PFSK-1 (cell line): ENCODE results near the gene NEK11.

Experiments
- FOXP2 ChIP-seq: optimal IDR thresholded peaks from 2 replicates; pipeline ENCODE3; 2011; ENCODE audit warnings: borderline replicate concordance, control low read depth, inconsistent platforms; ENCODE audit not compliant: insufficient read depth; ENCODE audit errors: extremely low read length, extremely low read depth
- POLR2AphosphoS5 ChIP-seq: IDR thresholded peaks from 2 replicates; pipeline ENCODE4 v1.6.1; 2012; ENCODE audit warnings: low read depth, mild to moderate bottlenecking, control low read depth, low read length, moderate library complexity
- SIN3A ChIP-seq: IDR thresholded peaks from 2 replicates; pipeline ENCODE4 v1.6.1; 2012; ENCODE audit warnings: mild to moderate bottlenecking, low read length, moderate library complexity, borderline replicate concordance; ENCODE audit not compliant: insufficient read depth
- TAF1 ChIP-seq: IDR thresholded peaks from 2 replicates; pipeline ENCODE4 v1.6.1; 2012; ENCODE audit warnings: low read length, control low read depth, borderline replicate concordance; ENCODE audit not compliant: insufficient read depth
- TF ChIP-seq, protein P1 (sequence below), 2 experiments: IDR thresholded peaks; 2 replicates each; pipeline versions ENCODE4 v1.6.1 to v1.8.0; 2011 to 2012; ENCODE audit warnings: low read depth in 2 of 2, low read length in 2 of 2, control low read depth in 1 of 2, inconsistent platforms in 1 of 2, mild to moderate bottlenecking in 1 of 2, moderate library complexity in 1 of 2; ENCODE audit not compliant: insufficient read depth in 1 of 2

NEK11 gene

DNA sequence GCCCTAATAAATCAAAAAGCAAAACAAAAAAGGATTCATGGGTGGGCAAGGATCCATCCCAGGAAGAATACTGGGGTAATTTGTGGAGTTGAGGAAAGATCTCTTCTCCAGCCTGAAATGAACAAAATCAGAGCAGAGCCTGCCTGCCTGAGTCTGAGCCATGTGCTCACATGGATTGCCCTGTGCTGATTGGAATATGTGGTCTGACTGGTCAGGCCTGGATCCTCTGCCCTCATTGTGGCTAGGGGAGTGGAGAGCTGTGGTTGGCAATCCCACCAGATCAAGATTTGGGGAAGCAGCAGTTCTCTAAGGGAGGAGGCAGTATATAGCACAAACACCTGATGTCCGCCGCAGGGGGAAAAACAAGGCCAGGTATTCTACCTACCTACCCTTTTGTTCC lies 348.1 kb downstream of the NEK11 start:
- TF ChIP-seq FOXP2 (no peak), TAF1 (no peak), POLR2AphosphoS5 (no peak)

DNA sequence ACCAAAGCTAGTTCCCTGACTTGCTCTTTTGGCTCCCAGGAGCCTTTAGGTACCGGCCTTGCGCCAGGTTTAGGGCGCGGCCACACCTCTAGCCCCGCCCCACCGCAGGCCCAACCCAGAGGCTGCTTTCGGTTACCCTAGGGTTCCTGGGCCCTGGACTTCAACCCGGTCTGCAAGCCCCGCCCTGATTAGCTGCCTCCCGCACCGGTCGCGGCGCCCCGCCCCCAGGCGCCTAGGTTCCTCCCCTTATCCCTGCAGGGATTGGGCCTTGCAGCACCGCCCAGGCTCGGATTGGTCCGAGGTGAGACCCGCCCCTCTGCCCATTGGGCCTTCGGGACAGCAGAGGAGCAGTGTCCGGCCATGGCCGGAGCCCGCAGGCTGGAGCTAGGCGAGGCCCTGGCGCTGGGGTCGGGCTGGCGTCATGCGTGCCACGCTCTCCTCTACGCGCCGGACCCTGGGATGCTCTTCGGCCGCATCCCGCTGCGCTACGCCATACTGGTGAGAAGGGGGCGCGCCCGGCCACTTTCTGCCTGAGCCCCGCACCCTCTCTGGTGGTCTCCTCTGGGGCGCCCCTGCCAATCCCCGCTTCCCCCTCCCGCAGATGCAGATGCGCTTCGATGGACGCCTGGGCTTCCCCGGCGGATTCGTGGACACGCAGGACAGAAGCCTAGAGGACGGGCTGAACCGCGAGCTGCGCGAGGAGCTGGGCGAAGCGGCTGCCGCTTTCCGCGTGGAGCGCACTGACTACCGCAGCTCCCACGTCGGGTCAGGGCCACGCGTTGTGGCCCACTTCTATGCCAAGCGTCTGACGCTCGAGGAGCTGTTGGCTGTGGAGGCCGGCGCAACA lies 355.0 kb downstream of the NEK11 start, which contains the start of gene NUDT16:
Gene NUDT16 (plus strand): TSS at position 330 of the 847 bp plus-strand sequence. CDS start 31 bp downstream, at position 361.
- TF ChIP-seq FOXP2 (peak; percentile 59), POLR2AphosphoS5 (peak; percentile 83), SIN3A (0 out of 2 replicates have a peak, but pooled peaks have one; percentile 15), TAF1 (peak; percentile 61; the same call in 1 of the 2 replicates)
- TF ChIP-seq, protein P1, sequence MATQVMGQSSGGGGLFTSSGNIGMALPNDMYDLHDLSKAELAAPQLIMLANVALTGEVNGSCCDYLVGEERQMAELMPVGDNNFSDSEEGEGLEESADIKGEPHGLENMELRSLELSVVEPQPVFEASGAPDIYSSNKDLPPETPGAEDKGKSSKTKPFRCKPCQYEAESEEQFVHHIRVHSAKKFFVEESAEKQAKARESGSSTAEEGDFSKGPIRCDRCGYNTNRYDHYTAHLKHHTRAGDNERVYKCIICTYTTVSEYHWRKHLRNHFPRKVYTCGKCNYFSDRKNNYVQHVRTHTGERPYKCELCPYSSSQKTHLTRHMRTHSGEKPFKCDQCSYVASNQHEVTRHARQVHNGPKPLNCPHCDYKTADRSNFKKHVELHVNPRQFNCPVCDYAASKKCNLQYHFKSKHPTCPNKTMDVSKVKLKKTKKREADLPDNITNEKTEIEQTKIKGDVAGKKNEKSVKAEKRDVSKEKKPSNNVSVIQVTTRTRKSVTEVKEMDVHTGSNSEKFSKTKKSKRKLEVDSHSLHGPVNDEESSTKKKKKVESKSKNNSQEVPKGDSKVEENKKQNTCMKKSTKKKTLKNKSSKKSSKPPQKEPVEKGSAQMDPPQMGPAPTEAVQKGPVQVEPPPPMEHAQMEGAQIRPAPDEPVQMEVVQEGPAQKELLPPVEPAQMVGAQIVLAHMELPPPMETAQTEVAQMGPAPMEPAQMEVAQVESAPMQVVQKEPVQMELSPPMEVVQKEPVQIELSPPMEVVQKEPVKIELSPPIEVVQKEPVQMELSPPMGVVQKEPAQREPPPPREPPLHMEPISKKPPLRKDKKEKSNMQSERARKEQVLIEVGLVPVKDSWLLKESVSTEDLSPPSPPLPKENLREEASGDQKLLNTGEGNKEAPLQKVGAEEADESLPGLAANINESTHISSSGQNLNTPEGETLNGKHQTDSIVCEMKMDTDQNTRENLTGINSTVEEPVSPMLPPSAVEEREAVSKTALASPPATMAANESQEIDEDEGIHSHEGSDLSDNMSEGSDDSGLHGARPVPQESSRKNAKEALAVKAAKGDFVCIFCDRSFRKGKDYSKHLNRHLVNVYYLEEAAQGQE (IDR thresholded peaks at IDR 0.05; ENCODE audit: insufficient read depth in 1 of 2, low read depth in 2 of 2, low read length in 2 of 2) = no peak

DNA sequence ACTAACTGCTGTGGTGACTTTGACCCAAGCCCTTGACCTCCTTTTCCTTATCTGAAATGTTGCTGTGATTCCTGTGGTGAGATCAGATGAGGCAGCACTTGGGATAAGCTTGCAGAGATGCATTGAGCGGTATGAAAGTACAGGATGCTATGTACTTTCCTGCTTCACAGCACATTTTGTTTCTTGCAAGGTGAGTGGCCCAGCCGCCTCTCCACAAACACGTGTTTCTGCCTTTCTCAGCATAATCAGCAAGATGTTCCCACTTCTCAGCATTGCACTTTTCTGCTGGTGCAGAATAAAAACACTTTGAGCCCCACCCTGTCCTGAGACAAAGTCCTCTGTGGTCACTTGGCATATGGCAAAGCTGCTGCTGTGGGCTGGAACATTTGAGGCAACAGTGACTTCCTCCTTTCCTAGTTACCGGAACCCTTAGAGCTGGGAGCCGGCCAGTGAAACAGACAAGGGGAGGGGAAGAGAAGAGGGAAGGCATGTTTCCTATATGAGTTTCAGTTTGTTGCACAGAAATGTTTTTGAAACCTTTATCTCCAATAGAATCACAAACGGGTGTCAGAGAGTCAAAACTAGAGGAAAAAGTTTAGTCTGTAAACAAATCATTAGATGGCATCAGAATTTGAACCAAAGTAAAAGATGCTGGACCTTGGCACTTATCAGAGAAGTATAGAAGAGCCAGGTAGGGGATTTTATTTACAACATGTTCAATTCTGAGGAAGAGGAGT lies 359.9 kb downstream of the NEK11 start:
- TF ChIP-seq, protein P1 (IDR thresholded peaks at IDR 0.05; ENCODE audit: insufficient read depth in 1 of 2, low read depth in 2 of 2, low read length in 2 of 2) = no peak
- TF ChIP-seq TAF1 = no peak
- TF ChIP-seq POLR2AphosphoS5 = no peak
- no peak for TF ChIP-seq FOXP2
- no peak for TF ChIP-seq SIN3A

DNA sequence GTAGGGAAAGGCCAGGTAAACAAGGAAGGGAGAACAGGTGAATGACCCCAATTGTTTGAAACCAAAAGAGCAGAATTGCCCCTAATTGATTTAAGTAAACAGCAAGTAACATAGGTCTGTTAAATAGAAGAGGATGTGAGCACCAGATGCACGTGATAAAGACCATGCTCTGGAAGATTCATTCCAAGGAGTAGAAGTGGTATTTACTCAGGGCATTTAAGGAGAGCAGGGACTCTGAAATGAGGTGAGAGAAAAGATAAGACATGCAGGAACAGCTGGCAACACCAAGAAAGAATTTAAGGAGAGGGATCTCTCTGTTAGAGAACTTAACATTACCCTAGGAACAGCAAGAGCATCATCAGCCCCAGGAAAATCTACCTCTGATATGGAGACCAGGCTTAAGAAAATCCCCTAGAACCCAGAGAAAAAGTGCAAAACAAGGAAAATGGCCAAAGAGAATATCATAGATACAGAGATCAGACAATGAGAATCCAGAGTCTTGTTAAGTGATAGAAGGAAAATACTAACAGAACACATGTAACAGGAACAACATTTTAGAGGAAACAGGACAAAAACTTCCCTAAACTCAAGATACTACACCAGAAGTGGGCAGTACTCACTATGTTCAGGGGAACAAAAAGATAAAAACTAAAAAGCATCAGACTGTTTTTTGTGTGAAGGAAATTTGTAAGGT lies 361.3 kb downstream of the NEK11 start:
- TF ChIP-seq SIN3A (no peak), POLR2AphosphoS5 (no peak), FOXP2 (no peak), TAF1 (no peak)
- TF ChIP-seq, protein P1 (IDR thresholded peaks at IDR 0.05; ENCODE audit: insufficient read depth in 1 of 2, low read depth in 2 of 2, low read length in 2 of 2) = no peak

DNA sequence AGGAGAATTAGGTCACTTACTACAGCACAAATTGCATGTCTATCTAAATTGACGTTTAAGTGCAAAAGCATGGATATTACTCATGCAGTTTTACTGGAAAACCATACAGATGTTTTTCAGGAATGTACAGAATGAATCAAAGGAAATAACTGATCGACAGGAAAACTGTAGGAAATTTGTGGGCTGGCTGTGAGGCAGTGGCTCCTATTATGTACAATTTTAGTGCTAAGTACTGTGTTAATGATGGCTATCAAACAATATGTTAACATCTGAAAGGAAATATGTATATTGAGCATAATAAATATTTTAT lies 361.8 kb downstream of the NEK11 start:
- TF ChIP-seq POLR2AphosphoS5 (no peak), FOXP2 (no peak), SIN3A (no peak), TAF1 (no peak)
- TF ChIP-seq, protein P1 (IDR thresholded peaks at IDR 0.05; ENCODE audit: insufficient read depth in 1 of 2, low read depth in 2 of 2, low read length in 2 of 2) = no peak
